Measurements from ENCODE around the gene SLIT3. TPM values are rescaled to one million over a fixed set of nuclear protein-coding genes. Genes with fewer than 3 reads are reported as not detected.

Gene SLIT3
- total and polyA plus RNA-seq, 2 experiments from 2014 or later, result 0.59 to 0.71 TPM

DNA sequence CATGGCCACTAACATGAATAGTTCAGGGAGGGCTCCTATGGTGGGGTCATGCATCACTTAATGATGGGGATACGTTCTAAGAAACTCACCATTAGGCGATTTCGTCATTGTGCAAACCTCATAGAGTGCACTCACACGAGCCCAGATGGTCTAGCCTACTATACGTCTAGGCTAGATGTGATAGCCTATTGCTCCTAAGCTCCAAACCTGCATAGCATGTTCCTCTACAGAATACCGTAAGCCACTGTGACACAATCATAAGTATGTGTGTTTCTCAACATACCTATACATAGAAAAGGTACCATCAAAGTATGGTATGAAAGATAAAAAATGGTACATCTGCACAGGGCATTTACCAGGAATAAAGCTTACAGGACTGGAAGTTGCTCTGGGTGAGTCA lies 6.3 kb downstream of the SLIT3 start:
- TF ChIP-seq ZNF331 (CRISPR knock-in tag; IDR thresholded peaks at IDR 0.05; ENCODE audit: low read depth), result no peak
- TF ChIP-seq NANOG (IDR thresholded peaks at IDR 0.05; ENCODE audit: borderline replicate concordance), result no peak
- TF ChIP-seq, protein P1, sequence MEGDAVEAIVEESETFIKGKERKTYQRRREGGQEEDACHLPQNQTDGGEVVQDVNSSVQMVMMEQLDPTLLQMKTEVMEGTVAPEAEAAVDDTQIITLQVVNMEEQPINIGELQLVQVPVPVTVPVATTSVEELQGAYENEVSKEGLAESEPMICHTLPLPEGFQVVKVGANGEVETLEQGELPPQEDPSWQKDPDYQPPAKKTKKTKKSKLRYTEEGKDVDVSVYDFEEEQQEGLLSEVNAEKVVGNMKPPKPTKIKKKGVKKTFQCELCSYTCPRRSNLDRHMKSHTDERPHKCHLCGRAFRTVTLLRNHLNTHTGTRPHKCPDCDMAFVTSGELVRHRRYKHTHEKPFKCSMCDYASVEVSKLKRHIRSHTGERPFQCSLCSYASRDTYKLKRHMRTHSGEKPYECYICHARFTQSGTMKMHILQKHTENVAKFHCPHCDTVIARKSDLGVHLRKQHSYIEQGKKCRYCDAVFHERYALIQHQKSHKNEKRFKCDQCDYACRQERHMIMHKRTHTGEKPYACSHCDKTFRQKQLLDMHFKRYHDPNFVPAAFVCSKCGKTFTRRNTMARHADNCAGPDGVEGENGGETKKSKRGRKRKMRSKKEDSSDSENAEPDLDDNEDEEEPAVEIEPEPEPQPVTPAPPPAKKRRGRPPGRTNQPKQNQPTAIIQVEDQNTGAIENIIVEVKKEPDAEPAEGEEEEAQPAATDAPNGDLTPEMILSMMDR (conservative IDR thresholded peaks at IDR 0.05; ENCODE audit: low read depth in 2 of 2), result no peak
- TF ChIP-seq EZH2 (IDR thresholded peaks at IDR 0.05; ENCODE audit: low read depth, unreplicated experiment), result no peak
- no peak for TF ChIP-seq EZH2phosphoT487 (IDR thresholded peaks at IDR 0.05; ENCODE audit: unreplicated experiment)
- no peak for TF ChIP-seq ZNF114 (CRISPR knock-in tag; IDR thresholded peaks at IDR 0.05)
- TF ChIP-seq, protein P2, sequence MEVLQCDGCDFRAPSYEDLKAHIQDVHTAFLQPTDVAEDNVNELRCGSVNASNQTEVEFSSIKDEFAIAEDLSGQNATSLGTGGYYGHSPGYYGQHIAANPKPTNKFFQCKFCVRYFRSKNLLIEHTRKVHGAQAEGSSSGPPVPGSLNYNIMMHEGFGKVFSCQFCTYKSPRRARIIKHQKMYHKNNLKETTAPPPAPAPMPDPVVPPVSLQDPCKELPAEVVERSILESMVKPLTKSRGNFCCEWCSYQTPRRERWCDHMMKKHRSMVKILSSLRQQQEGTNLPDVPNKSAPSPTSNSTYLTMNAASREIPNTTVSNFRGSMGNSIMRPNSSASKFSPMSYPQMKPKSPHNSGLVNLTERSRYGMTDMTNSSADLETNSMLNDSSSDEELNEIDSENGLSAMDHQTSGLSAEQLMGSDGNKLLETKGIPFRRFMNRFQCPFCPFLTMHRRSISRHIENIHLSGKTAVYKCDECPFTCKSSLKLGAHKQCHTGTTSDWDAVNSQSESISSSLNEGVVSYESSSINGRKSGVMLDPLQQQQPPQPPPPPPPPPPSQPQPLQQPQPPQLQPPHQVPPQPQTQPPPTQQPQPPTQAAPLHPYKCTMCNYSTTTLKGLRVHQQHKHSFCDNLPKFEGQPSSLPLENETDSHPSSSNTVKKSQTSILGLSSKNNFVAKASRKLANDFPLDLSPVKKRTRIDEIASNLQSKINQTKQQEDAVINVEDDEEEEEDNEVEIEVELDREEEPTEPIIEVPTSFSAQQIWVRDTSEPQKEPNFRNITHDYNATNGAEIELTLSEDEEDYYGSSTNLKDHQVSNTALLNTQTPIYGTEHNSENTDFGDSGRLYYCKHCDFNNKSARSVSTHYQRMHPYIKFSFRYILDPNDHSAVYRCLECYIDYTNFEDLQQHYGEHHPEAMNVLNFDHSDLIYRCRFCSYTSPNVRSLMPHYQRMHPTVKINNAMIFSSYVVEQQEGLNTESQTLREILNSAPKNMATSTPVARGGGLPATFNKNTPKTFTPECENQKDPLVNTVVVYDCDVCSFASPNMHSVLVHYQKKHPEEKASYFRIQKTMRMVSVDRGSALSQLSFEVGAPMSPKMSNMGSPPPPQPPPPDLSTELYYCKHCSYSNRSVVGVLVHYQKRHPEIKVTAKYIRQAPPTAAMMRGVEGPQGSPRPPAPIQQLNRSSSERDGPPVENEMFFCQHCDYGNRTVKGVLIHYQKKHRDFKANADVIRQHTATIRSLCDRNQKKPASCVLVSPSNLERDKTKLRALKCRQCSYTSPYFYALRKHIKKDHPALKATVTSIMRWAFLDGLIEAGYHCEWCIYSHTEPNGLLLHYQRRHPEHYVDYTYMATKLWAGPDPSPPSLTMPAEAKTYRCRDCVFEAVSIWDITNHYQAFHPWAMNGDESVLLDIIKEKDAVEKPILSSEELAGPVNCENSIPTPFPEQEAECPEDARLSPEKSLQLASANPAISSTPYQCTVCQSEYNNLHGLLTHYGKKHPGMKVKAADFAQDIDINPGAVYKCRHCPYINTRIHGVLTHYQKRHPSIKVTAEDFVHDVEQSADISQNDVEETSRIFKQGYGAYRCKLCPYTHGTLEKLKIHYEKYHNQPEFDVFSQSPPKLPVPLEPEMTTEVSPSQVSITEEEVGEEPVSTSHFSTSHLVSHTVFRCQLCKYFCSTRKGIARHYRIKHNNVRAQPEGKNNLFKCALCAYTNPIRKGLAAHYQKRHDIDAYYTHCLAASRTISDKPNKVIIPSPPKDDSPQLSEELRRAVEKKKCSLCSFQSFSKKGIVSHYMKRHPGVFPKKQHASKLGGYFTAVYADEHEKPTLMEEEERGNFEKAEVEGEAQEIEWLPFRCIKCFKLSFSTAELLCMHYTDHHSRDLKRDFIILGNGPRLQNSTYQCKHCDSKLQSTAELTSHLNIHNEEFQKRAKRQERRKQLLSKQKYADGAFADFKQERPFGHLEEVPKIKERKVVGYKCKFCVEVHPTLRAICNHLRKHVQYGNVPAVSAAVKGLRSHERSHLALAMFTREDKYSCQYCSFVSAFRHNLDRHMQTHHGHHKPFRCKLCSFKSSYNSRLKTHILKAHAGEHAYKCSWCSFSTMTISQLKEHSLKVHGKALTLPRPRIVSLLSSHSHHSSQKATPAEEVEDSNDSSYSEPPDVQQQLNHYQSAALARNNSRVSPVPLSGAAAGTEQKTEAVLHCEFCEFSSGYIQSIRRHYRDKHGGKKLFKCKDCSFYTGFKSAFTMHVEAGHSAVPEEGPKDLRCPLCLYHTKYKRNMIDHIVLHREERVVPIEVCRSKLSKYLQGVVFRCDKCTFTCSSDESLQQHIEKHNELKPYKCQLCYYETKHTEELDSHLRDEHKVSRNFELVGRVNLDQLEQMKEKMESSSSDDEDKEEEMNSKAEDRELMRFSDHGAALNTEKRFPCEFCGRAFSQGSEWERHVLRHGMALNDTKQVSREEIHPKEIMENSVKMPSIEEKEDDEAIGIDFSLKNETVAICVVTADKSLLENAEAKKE (CRISPR knock-in tag; IDR thresholded peaks at IDR 0.05), result no peak
- TF ChIP-seq, protein P3, sequence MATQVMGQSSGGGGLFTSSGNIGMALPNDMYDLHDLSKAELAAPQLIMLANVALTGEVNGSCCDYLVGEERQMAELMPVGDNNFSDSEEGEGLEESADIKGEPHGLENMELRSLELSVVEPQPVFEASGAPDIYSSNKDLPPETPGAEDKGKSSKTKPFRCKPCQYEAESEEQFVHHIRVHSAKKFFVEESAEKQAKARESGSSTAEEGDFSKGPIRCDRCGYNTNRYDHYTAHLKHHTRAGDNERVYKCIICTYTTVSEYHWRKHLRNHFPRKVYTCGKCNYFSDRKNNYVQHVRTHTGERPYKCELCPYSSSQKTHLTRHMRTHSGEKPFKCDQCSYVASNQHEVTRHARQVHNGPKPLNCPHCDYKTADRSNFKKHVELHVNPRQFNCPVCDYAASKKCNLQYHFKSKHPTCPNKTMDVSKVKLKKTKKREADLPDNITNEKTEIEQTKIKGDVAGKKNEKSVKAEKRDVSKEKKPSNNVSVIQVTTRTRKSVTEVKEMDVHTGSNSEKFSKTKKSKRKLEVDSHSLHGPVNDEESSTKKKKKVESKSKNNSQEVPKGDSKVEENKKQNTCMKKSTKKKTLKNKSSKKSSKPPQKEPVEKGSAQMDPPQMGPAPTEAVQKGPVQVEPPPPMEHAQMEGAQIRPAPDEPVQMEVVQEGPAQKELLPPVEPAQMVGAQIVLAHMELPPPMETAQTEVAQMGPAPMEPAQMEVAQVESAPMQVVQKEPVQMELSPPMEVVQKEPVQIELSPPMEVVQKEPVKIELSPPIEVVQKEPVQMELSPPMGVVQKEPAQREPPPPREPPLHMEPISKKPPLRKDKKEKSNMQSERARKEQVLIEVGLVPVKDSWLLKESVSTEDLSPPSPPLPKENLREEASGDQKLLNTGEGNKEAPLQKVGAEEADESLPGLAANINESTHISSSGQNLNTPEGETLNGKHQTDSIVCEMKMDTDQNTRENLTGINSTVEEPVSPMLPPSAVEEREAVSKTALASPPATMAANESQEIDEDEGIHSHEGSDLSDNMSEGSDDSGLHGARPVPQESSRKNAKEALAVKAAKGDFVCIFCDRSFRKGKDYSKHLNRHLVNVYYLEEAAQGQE (IDR thresholded peaks at IDR 0.05; ENCODE audit: unreplicated experiment), result no peak
- TF ChIP-seq CREB1 (CRISPR knock-in tag; IDR thresholded peaks at IDR 0.05; ENCODE audit: low read depth), result no peak
- TF ChIP-seq JUNB (IDR thresholded peaks at IDR 0.05; ENCODE audit: unreplicated experiment), result no peak
- no peak for TF ChIP-seq POLR2AphosphoS5 (IDR thresholded peaks at IDR 0.05; ENCODE audit: low read depth)
- TF ChIP-seq, protein P4, sequence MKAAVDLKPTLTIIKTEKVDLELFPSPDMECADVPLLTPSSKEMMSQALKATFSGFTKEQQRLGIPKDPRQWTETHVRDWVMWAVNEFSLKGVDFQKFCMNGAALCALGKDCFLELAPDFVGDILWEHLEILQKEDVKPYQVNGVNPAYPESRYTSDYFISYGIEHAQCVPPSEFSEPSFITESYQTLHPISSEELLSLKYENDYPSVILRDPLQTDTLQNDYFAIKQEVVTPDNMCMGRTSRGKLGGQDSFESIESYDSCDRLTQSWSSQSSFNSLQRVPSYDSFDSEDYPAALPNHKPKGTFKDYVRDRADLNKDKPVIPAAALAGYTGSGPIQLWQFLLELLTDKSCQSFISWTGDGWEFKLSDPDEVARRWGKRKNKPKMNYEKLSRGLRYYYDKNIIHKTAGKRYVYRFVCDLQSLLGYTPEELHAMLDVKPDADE (IDR thresholded peaks at IDR 0.05), result no peak
- TF ChIP-seq STAT1 (IDR thresholded peaks at IDR 0.05; ENCODE audit: unreplicated experiment), result no peak
- no peak overlapping the region for H3K4me3 Mint-ChIP-seq
- ATAC-seq, result no peak

More for the DNA sequence above, 6.3 kb downstream of the SLIT3 start:
- no peak overlapping the region for H3K4me3 ChIP-seq
- H3K27me3 Mint-ChIP-seq (ENCODE audit: insufficient read depth, low read depth, poor library complexity), result peaks cover 16% of the 10 kb centered on the region
- H3K36me3 Mint-ChIP-seq (ENCODE audit: low read depth), result no peaks in the 10 kb centered on the region
- no peak overlapping the region for H3K27ac ChIP-seq (ENCODE audit: low read depth)
- no peaks in the 10 kb centered on the region for H3K79me2 ChIP-seq (replicated peaks; ENCODE audit: insufficient read depth)
- no peak for DNase-seq (ENCODE audit: low spot score)
- no peaks in the 10 kb centered on the region for H3K9me3 Mint-ChIP-seq
- no peaks in the 10 kb centered on the region; the same call in 2 of the 3 replicates for H3K4me1 Mint-ChIP-seq
- H3K4me1 ChIP-seq (ENCODE audit: insufficient read depth), result no peaks in the 10 kb centered on the region
- H3K27me3 ChIP-seq (ENCODE audit: insufficient read depth), result peaks cover 21% of the 10 kb centered on the region
- H3K4me2 ChIP-seq, result no peak overlapping the region
- no peak overlapping the region for H2AFZ ChIP-seq
- H4K20me1 ChIP-seq (replicated peaks; ENCODE audit: insufficient read depth), result no peaks in the 10 kb centered on the region; the same call in 1 of the 2 replicates
- no peaks in the 10 kb centered on the region for H3K9me2 ChIP-seq (ENCODE audit: insufficient read depth)
- no peak overlapping the region for H3K27ac Mint-ChIP-seq
- H3F3A ChIP-seq (replicated peaks; ENCODE audit: low read depth), result no peaks in the 10 kb centered on the region
- H3K36me3 ChIP-seq (ENCODE audit: insufficient read depth), result no peaks in the 10 kb centered on the region

Measured in GM23338 (cell line).